ENCODE results near the gene MYO1E. TPM values are rescaled to one million over a fixed set of nuclear protein-coding genes. Genes with fewer than 3 reads are reported as not detected.

The MYO1E gene
- total RNA-seq, 1 donor from 2014 or later, result 81.4 TPM

GRCh38 chr15:59322056-59322759 is 50.5 kb downstream of the MYO1E start:
- ATAC-seq, result peak; percentile 39

GRCh38 chr15:59321000-59321689 is 51.5 kb downstream of the MYO1E start:
- no peak for DNase-seq (ENCODE audit: low spot score)
- no peak for ATAC-seq

More at GRCh38 chr15:59322056-59322759, 50.5 kb downstream of the MYO1E start:
- DNase-seq (ENCODE audit: low spot score), result no peak

GRCh38 chr15:59317211-59317610 is 55.5 kb downstream of the MYO1E start:
- no peak for DNase-seq (ENCODE audit: low spot score)
- no peak for ATAC-seq

GRCh38 chr15:59315914-59316451 is 56.7 kb downstream of the MYO1E start:
- ATAC-seq (no peak), DNase-seq (ENCODE audit: low spot score) (no peak)

GRCh38 chr15:59313641-59314332 is 58.9 kb downstream of the MYO1E start:
- ATAC-seq (peak; percentile 93), DNase-seq (ENCODE audit: low spot score) (peak; percentile 82)

GRCh38 chr15:59312205-59312604 is 60.5 kb downstream of the MYO1E start:
- ATAC-seq (no peak), DNase-seq (ENCODE audit: low spot score) (no peak)

- ATAC-seq (no peak), DNase-seq (ENCODE audit: low spot score) (no peak)
These were observed 61.5 kb downstream of the MYO1E start for GRCh38 chr15:59311195-59311594.

- ATAC-seq, result no peak
- no peak for DNase-seq (ENCODE audit: low spot score)
These were observed 63.3 kb downstream of the MYO1E start for GRCh38 chr15:59309405-59309804.

- no peak for DNase-seq (ENCODE audit: low spot score)
- ATAC-seq, result peak; percentile 18
These were observed 65.5 kb downstream of the MYO1E start for GRCh38 chr15:59307165-59307537.

GRCh38 chr15:59306520-59307164 is 66.0 kb downstream of the MYO1E start:
- DNase-seq (ENCODE audit: low spot score) (no peak), ATAC-seq (peak; percentile 35)

GRCh38 chr15:59304807-59305206 is 67.9 kb downstream of the MYO1E start:
- peak; percentile 50 for ATAC-seq
- DNase-seq (ENCODE audit: low spot score), result no peak

GRCh38 chr15:59304034-59304795 is 68.5 kb downstream of the MYO1E start:
- no peak for ATAC-seq
- DNase-seq (ENCODE audit: low spot score), result no peak

GRCh38 chr15:59303633-59304032 is 69.0 kb downstream of the MYO1E start:
- ATAC-seq (no peak), DNase-seq (ENCODE audit: low spot score) (no peak)

- ATAC-seq (no peak), DNase-seq (ENCODE audit: low spot score) (no peak)
These were observed 69.5 kb downstream of the MYO1E start for GRCh38 chr15:59303136-59303535.

GRCh38 chr15:59301527-59301926 is 71.1 kb downstream of the MYO1E start:
- no peak for DNase-seq (ENCODE audit: low spot score)
- no peak for ATAC-seq

GRCh38 chr15:59300618-59301139 is 72.0 kb downstream of the MYO1E start:
- DNase-seq (ENCODE audit: low spot score) (peak; percentile 58), ATAC-seq (peak; percentile 16)

- ATAC-seq (peak; percentile 47), DNase-seq (ENCODE audit: low spot score) (peak; percentile 59)
These were observed 72.6 kb downstream of the MYO1E start for GRCh38 chr15:59299929-59300617.

- ATAC-seq, result no peak
- no peak for DNase-seq (ENCODE audit: low spot score)
These were observed 73.8 kb downstream of the MYO1E start for GRCh38 chr15:59298854-59299250.

- ATAC-seq (no peak), DNase-seq (ENCODE audit: low spot score) (no peak)
These were observed 74.3 kb downstream of the MYO1E start for GRCh38 chr15:59298225-59298853.
